ENCODE results near the gene TBC1D9. TPM values are rescaled to one million over a fixed set of nuclear protein-coding genes. Genes with fewer than 3 reads are reported as not detected.

The TBC1D9 gene
- polyA plus RNA-seq, 3 donors, result 13.6 to 33.5 (median 21.0) TPM

- Mint-ChIP-seq H3K9me3 (peaks cover 0 to 1% (median 0%) of the 10 kb centered on the region in 7 donors), H3K27me3 (ENCODE audit: low read depth in 3 of 3) (no peaks in the 10 kb centered on the region), H3K27ac (peak overlapping the region in 6 of 7 donors; percentile 13 to 86 (median 57)), H3K4me1 (peaks cover 12% of the 10 kb centered on the region), H3K4me3 (no peak overlapping the region), H3K36me3 (peaks cover 46 to 47% of the 10 kb centered on the region in 2 donors)
- H3K4me1 ChIP-seq (ENCODE audit: control insufficient read depth in 1 of 2, insufficient read depth in 2 of 2, low read length in 2 of 2), result peaks cover 8 to 10% of the 10 kb centered on the region in 2 donors
- WGBS (ENCODE audit: insufficient coverage), result 92% methylated on average over 5 of the region's 16 CpGs
- peak in 2 of 3 donors; percentile 13 to 17 for DNase-seq
- TF ChIP-seq CTCF (IDR thresholded peaks at IDR 0.05), result no peak
- no peaks in the 10 kb centered on the region for H3K9me3 ChIP-seq (replicated peaks in 1 of 2; ENCODE audit: control insufficient read depth in 1 of 2, insufficient read depth in 1 of 2, low read length in 2 of 2)
- H3K9ac ChIP-seq (ENCODE audit: insufficient read depth, low read length, poor library complexity, severe bottlenecking), result no peak overlapping the region
- intact Hi-C loops (cut with micrococcal nuclease), result no loop called here
- no peak overlapping the region for H2AFZ ChIP-seq (ENCODE audit: insufficient read depth, low read depth, low read length, poor library complexity, severe bottlenecking)
- H3K27me3 ChIP-seq (ENCODE audit: control insufficient read depth in 2 of 2, insufficient read depth in 2 of 2, low read length in 2 of 2), result no peaks in the 10 kb centered on the region
- H4K20me1 ChIP-seq (ENCODE audit: insufficient read depth, low read length), result peaks cover 90% of the 10 kb centered on the region
- peak overlapping the region; percentile 11 to 65 for H3K27ac ChIP-seq (ENCODE audit: low read depth in 1 of 2, low read length in 2 of 2)
- H3K36me3 ChIP-seq (replicated peaks in 1 of 2; ENCODE audit: control insufficient read depth in 1 of 2, insufficient read depth in 2 of 2, low read length in 2 of 2), result peaks cover 9 to 31% of the 10 kb centered on the region in 2 donors
- peak overlapping the region; percentile 20 for H3K4me2 ChIP-seq (replicated peaks; ENCODE audit: extremely low read depth, low read length, poor library complexity, severe bottlenecking)
- H3K79me2 ChIP-seq (ENCODE audit: insufficient read depth, low read length), result peaks cover 5% of the 10 kb centered on the region
- H3K4me3 ChIP-seq (replicated peaks in 1 of 3; ENCODE audit: low read depth in 2 of 3, low read length in 3 of 3), result peak overlapping the region in 1 of 3 experiments; percentile 2
These were observed 58.2 kb downstream of the TBC1D9 start for GRCh38 chr4:140697709-140698560.

- intact Hi-C loops (cut with micrococcal nuclease), result no loop called here
- Histone ChIP-seq H3K27ac (ENCODE audit: low read depth in 1 of 2, low read length in 2 of 2) (no peak overlapping the region), H4K20me1 (ENCODE audit: insufficient read depth, low read length) (peaks cover 92% of the 10 kb centered on the region), H3K79me2 (ENCODE audit: insufficient read depth, low read length) (no peaks in the 10 kb centered on the region), H3K4me1 (ENCODE audit: control insufficient read depth in 1 of 2, insufficient read depth in 2 of 2, low read length in 2 of 2) (peaks cover 8 to 10% of the 10 kb centered on the region in 2 donors), H3K4me3 (replicated peaks in 1 of 3; ENCODE audit: low read depth in 2 of 3, low read length in 3 of 3) (no peak overlapping the region), H3K9ac (ENCODE audit: insufficient read depth, low read length, poor library complexity, severe bottlenecking) (no peak overlapping the region), H3K4me2 (replicated peaks; ENCODE audit: extremely low read depth, low read length, poor library complexity, severe bottlenecking) (no peak overlapping the region), H3K27me3 (ENCODE audit: control insufficient read depth in 2 of 2, insufficient read depth in 2 of 2, low read length in 2 of 2) (no peaks in the 10 kb centered on the region), H3K9me3 (replicated peaks in 1 of 2; ENCODE audit: control insufficient read depth in 1 of 2, insufficient read depth in 1 of 2, low read length in 2 of 2) (no peaks in the 10 kb centered on the region), H2AFZ (ENCODE audit: insufficient read depth, low read depth, low read length, poor library complexity, severe bottlenecking) (no peak overlapping the region), H3K36me3 (replicated peaks in 1 of 2; ENCODE audit: control insufficient read depth in 1 of 2, insufficient read depth in 2 of 2, low read length in 2 of 2) (peaks cover 0 to 16% of the 10 kb centered on the region in 2 donors)
- Mint-ChIP-seq H3K36me3 (peaks cover 32 to 40% of the 10 kb centered on the region in 2 donors), H3K27me3 (ENCODE audit: low read depth in 3 of 3) (no peaks in the 10 kb centered on the region), H3K4me3 (no peak overlapping the region), H3K9me3 (no peaks in the 10 kb centered on the region), H3K27ac (no peak overlapping the region), H3K4me1 (peaks cover 12% of the 10 kb centered on the region)
- no peak for DNase-seq
- TF ChIP-seq CTCF (IDR thresholded peaks at IDR 0.05), result no peak
These were observed 60.7 kb downstream of the TBC1D9 start for GRCh38 chr4:140695483-140695882.

Measured in CD14-positive monocyte (primary cell).